ENCODE data around the gene C2CD2L. TPM values are rescaled to one million over a fixed set of nuclear protein-coding genes. Genes with fewer than 3 reads are reported as not detected.

C2CD2L gene
- polyA plus RNA-seq, result 3.4 and 5.0 TPM in 2 replicates

DNA sequence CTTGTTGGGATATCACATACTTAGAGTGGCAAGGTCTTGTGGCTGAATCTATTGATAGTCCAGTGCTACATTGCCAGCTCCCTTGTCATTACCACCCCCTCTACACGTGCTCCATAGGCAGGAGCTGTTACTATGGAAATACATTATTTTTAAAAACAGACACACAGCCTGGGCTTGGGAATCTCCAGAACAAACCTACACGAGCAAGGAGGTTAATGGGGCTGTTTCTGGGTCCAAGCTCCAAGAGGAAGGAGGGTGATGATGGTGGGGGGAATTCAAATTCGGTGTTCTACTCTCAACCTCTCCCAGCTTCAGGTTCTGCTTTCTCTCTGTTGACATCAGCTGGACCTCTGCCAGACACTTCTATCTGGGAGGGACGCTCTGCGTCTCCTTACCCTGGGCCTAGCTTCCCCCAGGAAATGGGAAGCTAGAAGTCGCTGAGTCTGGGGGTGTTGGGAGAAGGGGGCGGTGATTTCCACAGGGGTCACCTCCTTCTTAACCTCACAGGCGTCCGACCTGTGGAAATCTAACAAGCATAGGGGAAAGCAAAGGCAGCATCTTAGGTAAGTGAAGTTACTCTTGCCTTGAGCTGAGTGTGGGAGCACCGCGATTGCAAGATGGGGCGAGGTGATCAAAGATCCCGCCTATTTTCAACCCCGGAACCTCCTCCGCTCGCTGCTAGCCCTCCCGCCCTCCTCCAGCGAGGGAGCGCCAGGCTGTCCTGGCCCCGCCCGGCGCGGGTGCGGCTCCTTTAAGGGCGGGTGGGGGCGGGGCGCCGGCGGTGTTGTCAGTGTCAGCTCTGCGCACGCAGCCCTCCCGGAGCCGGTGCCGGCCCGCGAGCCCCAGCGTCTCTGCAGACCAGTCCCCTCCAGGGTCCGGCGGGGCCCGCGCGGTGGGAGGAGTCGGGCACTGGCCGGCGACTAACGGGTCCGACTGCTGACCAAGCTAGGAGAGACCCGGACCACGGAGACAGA is at the start of gene C2CD2L:
TSS of gene C2CD2L (plus strand) at position 781 of the 974 bp plus-strand sequence. CDS start 398 bp downstream, outside the sequence.

DNA sequence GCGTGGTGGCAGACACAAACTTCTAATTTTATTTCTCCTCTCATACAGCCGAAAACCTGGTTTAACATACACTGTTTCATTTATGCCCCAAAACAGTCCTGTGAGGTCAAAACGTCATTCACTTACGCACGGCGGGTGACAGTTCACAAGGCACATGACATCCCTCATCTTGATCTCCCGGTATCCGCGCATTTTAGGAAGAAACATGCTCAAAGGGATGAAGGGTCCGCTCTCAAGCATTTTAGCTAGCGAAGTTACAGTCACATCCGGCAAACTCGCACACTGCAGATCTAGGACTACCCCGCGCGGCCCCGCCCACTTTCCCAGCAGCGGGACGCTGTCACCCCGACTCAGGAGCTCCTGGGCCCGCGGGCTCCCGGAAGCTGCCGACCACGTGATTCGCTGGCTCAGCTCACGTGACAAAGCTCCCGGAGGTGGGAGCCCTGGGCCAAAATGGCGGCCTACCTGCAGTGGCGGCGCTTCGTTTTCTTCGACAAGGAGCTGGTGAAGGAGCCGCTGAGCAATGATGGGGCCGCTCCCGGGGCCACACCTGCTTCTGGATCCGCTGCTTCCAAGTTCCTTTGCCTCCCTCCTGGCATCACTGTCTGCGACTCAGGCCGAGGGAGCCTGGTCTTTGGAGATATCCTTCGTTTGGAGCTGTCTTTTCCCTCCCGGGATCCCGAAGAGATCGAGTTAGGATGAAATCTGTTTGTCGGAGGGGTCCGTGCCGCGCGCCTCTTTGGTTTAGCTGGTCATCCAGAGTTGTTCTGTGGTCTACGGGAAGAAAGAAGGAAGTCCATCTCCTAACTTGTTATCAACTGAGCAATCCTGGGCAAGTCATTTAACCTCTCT is 39.5 kb upstream of the C2CD2L start, which contains the start of gene VPS11:
TSS of gene VPS11 (plus strand) at position 448 of the 852 bp plus-strand sequence. CDS start at position 454, 6 bp downstream.

DNA sequence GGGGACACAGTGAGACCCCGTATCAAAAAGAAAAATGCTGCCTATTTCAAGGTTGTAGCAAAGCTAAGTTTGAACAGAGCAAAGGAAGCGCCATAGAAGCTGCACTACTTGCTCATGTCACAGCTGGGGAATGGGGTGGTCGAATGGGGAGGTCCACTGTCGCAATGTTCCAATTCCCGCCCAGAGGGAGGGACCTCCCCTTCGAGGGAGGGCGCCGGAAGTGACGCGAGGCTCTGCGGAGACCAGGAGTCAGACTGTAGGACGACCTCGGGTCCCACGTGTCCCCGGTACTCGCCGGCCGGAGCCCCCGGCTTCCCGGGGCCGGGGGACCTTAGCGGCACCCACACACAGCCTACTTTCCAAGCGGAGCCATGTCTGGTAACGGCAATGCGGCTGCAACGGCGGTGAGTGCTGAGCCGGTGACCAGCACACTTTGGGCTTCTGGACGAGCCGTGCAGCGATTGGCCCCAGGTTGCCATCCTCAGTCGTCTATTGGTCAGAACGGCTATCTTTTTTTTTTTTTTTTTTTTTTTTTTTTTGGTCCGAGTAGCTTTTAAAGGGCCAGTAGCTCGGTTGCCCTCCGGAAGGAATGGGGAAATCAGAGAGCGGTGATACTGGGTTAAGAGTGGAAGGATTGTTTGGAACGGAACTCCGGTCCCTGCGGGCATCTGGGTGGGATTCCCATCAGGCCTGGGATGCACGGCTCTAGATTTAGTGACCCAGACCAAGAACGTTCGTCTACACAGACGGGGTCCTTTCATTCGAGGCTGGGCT is 22.3 kb upstream of the C2CD2L start, which contains the start of gene HMBS:
TSS of gene HMBS (plus strand) at position 219 of the 774 bp plus-strand sequence. CDS start at position 372, 153 bp downstream.

DNA sequence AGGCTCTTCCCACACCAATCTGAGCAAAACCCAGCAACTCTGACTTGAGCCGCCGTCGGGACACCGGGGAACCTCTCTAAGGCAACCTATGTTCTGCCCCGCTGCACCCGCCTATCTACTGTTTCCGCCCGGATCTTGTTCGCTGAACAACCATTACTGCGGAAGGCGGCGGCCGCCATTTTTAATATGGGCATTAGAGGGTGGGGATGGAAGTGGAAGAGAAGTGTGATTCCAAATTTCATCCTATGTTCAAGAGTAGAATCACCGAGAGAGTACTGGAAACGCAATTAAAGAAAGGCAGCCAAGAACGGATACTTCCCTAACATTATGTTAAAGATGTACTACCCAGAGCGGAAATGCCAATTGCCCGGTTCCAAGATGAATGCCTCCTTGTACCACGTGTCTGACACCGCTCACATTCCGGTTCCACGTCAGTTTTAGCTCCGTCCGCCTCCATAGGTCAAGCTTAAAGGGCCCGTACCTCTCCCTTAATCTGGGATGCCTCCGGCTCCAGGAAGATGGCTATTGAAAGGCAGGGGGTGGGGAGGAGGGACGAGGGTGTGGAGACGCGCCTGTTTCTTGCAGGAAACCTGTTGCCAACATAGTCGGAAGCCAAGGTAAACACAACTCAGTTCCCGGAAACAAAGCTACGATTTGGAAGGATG is 5.3 kb upstream of the C2CD2L start, which contains the start of gene DPAGT1:
TSS of gene DPAGT1 (minus strand) at position 95 of the 665 bp plus-strand sequence. CDS start 198 bp downstream, outside the sequence.

DNA sequence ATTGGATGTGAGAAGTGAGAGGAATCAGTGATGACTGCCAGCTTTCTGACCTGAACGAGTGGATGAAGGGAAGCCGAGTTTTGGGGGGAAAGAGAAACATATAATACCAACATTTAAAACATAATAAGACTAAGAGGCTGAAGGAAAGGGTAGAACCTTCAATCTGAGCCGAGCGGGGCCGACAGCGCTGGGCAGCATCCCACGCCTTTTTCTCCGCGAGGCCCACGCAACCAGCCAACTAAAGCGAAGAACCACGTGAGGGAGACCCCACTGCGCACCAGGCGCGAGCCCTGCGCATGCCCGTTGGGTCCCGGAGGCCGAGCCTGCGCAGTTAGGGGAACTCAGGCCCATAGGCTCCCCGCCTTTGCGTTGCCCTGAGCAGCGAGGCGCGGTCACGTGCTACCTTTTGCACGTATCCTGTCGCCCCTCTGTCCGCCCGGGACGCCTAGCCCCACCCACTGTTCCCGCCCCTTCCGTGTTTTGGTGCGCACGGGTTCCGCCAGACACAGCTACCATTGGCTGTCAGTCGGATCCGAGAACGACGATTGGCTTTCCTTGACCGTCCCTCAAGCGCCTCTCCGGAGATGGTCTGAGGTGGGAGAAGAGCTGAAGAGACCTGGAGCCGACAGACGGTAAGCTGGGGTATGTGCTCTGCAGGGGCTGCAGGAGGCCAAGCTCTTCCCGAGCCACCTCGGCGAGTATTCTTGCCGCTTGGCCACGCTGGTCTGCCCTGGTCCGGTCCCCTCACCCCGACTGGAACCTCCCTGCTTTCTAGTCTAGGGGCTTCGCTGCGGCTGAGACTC is 14.1 kb downstream of the C2CD2L start, which contains the start of gene HINFP:
TSS of gene HINFP (plus strand) at position 573 of the 803 bp plus-strand sequence. CDS start 5,365 bp downstream, outside the sequence.

DNA sequence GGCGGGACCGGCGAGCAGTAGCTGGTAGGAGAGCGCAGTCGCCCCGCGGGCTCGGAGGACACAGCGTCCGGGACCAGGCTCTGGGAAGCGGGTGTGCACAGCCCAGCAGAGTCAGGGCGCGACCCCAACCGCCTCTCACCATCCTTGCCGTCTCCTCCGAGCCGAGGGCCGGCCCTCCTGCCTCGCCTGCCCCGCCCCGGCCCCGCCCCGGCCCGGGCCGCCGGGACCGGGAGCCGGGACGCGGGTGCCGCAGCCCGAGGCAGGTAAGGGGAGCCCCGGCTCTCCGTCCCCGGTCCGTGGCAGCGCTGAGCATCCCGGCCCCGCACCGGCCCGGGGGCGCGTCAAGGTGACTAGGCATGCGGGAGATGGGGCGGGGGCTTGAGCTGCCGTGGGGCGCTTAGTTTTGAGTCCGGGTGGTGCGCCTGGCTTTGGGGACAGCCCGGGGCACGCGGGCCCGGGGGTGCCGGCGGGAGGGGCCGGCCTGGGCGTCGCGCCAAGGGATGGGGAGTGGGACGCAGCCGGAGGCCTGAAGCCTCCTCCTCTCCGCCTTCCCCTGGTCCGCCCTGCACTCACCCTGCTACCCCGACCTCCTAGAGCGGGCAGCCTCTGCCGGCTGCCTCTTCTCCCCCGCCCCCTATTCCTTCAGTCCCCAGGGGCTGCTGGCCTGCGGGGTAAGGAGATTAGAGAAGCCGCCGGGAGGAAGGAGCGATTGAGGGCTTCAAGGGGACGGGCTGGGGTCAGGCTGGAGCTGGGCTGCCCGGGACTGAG is 42.1 kb downstream of the C2CD2L start, which contains the start of gene ABCG4:
TSS of gene ABCG4 (plus strand) at position 35 of the 768 bp plus-strand sequence. CDS start 914 bp downstream, outside the sequence.

Other genes with a start within 250 kb of the C2CD2L start
- 0.42 TPM in 1 of 2 replicates, not detected in the other for gene CXCR5, start 223.5 kb upstream of the C2CD2L start, polyA plus RNA-seq
- 0.06 TPM in 1 of 2 replicates, not detected in the other for gene BCL9L, start 181.4 kb upstream of the C2CD2L start, polyA plus RNA-seq
- gene UPK2, start 151.0 kb upstream of the C2CD2L start, polyA plus RNA-seq, result not detected in 2 replicates
- not detected in 2 replicates for gene FOXR1, start 135.6 kb upstream of the C2CD2L start, polyA plus RNA-seq
- 12.6 and 14.6 TPM in 2 replicates for gene CENATAC, start 109.2 kb upstream of the C2CD2L start, polyA plus RNA-seq
- gene RPS25, start 89.0 kb upstream of the C2CD2L start, polyA plus RNA-seq, result 686 and 722 TPM in 2 replicates
- 157 and 230 TPM in 2 replicates for gene TRAPPC4, start 88.6 kb upstream of the C2CD2L start, polyA plus RNA-seq
- 0.53 and 3.8 TPM in 2 replicates for gene SLC37A4, start 76.5 kb upstream of the C2CD2L start, polyA plus RNA-seq
- 25.1 and 35.7 TPM in 2 replicates for gene HYOU1, start 50.1 kb upstream of the C2CD2L start, polyA plus RNA-seq
- gene VPS11, start 39.5 kb upstream of the C2CD2L start, polyA plus RNA-seq, result 70.8 and 72.3 TPM in 2 replicates
- 7.6 and 8.5 TPM in 2 replicates for gene HMBS, start 22.5 kb upstream of the C2CD2L start, polyA plus RNA-seq
- 40.2 and 51.7 TPM in 2 replicates for gene DPAGT1, start 5.5 kb upstream of the C2CD2L start, polyA plus RNA-seq
- gene HINFP, start 14.2 kb downstream of the C2CD2L start, polyA plus RNA-seq, result 4.5 and 4.8 TPM in 2 replicates
- gene ABCG4, start 41.7 kb downstream of the C2CD2L start, polyA plus RNA-seq, result 5.4 and 5.6 TPM in 2 replicates
- gene NLRX1, start 61.4 kb downstream of the C2CD2L start, polyA plus RNA-seq, result 0.23 TPM in 1 of 2 replicates, not detected in the other
- gene NHERF4, start 78.1 kb downstream of the C2CD2L start, polyA plus RNA-seq, result not detected in 2 replicates
- 10.4 and 17.6 TPM in 2 replicates for gene CBL, start 99.0 kb downstream of the C2CD2L start, polyA plus RNA-seq
- gene MCAM, start 209.8 kb downstream of the C2CD2L start, polyA plus RNA-seq, result 96.9 and 152 TPM in 2 replicates
- gene RNF26, start 227.2 kb downstream of the C2CD2L start, polyA plus RNA-seq, result 3.4 and 8.3 TPM in 2 replicates
- not detected in 2 replicates for gene C1QTNF5, start 233.5 kb downstream of the C2CD2L start, polyA plus RNA-seq
- not detected in 2 replicates for gene MFRP, start 239.4 kb downstream of the C2CD2L start, polyA plus RNA-seq

Measured in Purkinje cell (primary cell).